H1 (cell line): ENCODE data around the gene DRGX.

ENCODE experiments used
- BACH1 ChIP-seq: IDR thresholded peaks from 2 replicates; pipeline ENCODE4 v1.6.1; 2012; ENCODE audit warnings: low read length, improper control_type of control experiment
- CEBPB ChIP-seq: IDR thresholded peaks from 2 replicates; pipeline ENCODE4 v1.6.1; 2012; ENCODE audit warnings: low read depth, low read length
- EP300 ChIP-seq, 2 experiments: IDR thresholded peaks; 1 replicate in 1 of 2; 2 replicates in 1 of 2; pipeline ENCODE4 v1.6.1; 2011 to 2012; ENCODE audit warnings: low read depth in 2 of 2, low read length in 2 of 2, mild to moderate bottlenecking in 2 of 2, borderline replicate concordance in 1 of 2, inconsistent platforms in 1 of 2, moderate library complexity in 1 of 2
- EZH2 ChIP-seq: fragments of 200-600 bp; sonication (generic); IDR thresholded peaks from 2 replicates; pipeline ENCODE4 v1.7.1; 2012; ENCODE audit warnings: low read depth, mild to moderate bottlenecking, moderate library complexity, low read length, inconsistent platforms; ENCODE audit not compliant: severe bottlenecking
- MAX ChIP-seq: IDR thresholded peaks from 2 replicates; pipeline ENCODE4 v1.6.1; 2012; ENCODE audit warnings: inconsistent platforms
- RAD21 ChIP-seq, 2 experiments: IDR thresholded peaks in 1 of 2; conservative IDR thresholded peaks in 1 of 2; 2 replicates each; pipeline ENCODE4 v1.6.1; 2011; ENCODE audit warnings: low read depth in 2 of 2, low read length in 2 of 2, improper control_type of control experiment in 1 of 2, inconsistent platforms in 1 of 2, mild to moderate bottlenecking in 1 of 2, moderate library complexity in 1 of 2
- SIX5 ChIP-seq: IDR thresholded peaks from 2 replicates; pipeline ENCODE4 v1.6.1; 2011; ENCODE audit warnings: mild to moderate bottlenecking, low read depth, low read length
- SP2 ChIP-seq: IDR thresholded peaks from 2 replicates; pipeline ENCODE4 v1.6.1; 2012; ENCODE audit warnings: mild to moderate bottlenecking, low read length, inconsistent platforms
- TF ChIP-seq, protein P1 (sequence below): IDR thresholded peaks from 2 replicates; pipeline ENCODE4 v1.6.1; 2012; ENCODE audit warnings: inconsistent platforms
- TF ChIP-seq, protein P2 (sequence below), 3 experiments: IDR thresholded peaks; 1 replicate in 2 of 3; 2 replicates in 1 of 3; pipeline versions ENCODE4 v1.5.1 to v1.6.1; 2011; ENCODE audit warnings: low read length in 3 of 3, mild to moderate bottlenecking in 3 of 3, inconsistent platforms in 2 of 3, low read depth in 1 of 3, moderate library complexity in 1 of 3; ENCODE audit not compliant: insufficient read depth in 1 of 3; ENCODE audit errors: control extremely low read depth in 1 of 3

GRCh38 chr10:49354593-49354992 lies 41.3 kb downstream of the DRGX start:
- TF ChIP-seq EP300 (IDR thresholded peaks at IDR 0.05; ENCODE audit: borderline replicate concordance in 1 of 2, low read depth in 2 of 2, low read length in 2 of 2) (no peak), BACH1 (no peak), EZH2 (no peak), SP2 (no peak), SIX5 (no peak), CEBPB (no peak), RAD21 (IDR thresholded peaks at IDR 0.05 in 1 of 2, conservative IDR thresholded peaks at IDR 0.05 in 1 of 2; ENCODE audit: low read depth in 2 of 2, low read length in 2 of 2) (no peak), MAX (no peak)
- TF ChIP-seq, protein P1, sequence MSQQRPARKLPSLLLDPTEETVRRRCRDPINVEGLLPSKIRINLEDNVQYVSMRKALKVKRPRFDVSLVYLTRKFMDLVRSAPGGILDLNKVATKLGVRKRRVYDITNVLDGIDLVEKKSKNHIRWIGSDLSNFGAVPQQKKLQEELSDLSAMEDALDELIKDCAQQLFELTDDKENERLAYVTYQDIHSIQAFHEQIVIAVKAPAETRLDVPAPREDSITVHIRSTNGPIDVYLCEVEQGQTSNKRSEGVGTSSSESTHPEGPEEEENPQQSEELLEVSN: no peak
- TF ChIP-seq, protein P2, sequence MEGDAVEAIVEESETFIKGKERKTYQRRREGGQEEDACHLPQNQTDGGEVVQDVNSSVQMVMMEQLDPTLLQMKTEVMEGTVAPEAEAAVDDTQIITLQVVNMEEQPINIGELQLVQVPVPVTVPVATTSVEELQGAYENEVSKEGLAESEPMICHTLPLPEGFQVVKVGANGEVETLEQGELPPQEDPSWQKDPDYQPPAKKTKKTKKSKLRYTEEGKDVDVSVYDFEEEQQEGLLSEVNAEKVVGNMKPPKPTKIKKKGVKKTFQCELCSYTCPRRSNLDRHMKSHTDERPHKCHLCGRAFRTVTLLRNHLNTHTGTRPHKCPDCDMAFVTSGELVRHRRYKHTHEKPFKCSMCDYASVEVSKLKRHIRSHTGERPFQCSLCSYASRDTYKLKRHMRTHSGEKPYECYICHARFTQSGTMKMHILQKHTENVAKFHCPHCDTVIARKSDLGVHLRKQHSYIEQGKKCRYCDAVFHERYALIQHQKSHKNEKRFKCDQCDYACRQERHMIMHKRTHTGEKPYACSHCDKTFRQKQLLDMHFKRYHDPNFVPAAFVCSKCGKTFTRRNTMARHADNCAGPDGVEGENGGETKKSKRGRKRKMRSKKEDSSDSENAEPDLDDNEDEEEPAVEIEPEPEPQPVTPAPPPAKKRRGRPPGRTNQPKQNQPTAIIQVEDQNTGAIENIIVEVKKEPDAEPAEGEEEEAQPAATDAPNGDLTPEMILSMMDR (IDR thresholded peaks at IDR 0.05; ENCODE audit: control extremely low read depth in 1 of 3, insufficient read depth in 1 of 3, low read depth in 1 of 3, low read length in 3 of 3): no peak
